GM12891 (cell line): Measurements from ENCODE around the gene EMB.
"Not testable (repeated sequence)": the region's sequence is repeated elsewhere in the genome, so short reads cannot be mapped to it uniquely, and the experiment has no call there.

Source experiments
- POLR2A ChIP-seq: IDR thresholded peaks from 2 replicates; pipeline ENCODE4 v1.6.1; 2011; ENCODE audit warnings: low read depth, low read length, control low read depth
- POLR2AphosphoS5 ChIP-seq: IDR thresholded peaks from 2 replicates; pipeline ENCODE4 v1.6.1; 2011; ENCODE audit warnings: low read depth, low read length, control low read depth
- POU2F2 ChIP-seq: IDR thresholded peaks from 2 replicates; pipeline ENCODE4 v1.6.1; 2011; ENCODE audit warnings: low read depth, mild to moderate bottlenecking, control low read depth, low read length, moderate library complexity
- SPI1 ChIP-seq: IDR thresholded peaks from 2 replicates; pipeline ENCODE4 v1.6.1; 2011; ENCODE audit warnings: low read depth, low read length, control low read depth
- TAF1 ChIP-seq: IDR thresholded peaks from 2 replicates; pipeline ENCODE4 v1.6.1; 2011; ENCODE audit warnings: low read depth, low read length, control low read depth

DNA sequence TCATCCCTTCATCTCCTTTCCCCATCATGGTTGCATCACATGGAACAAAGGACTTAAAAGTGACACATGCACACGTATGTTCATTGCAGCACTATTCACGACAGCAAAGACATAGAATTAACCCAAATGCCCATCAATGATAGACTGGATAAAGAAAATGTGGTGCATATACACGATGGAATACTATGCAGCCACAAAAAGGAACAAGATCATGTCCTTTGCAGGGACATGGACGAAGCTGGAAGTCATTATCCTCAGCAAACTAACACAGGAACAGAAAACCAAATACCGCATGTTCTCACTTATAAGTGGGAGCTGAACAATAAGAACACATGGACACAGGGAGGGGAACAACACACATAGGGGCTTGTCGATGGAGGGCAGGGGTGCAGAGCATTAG is 21.4 kb downstream of the EMB start:
- TF ChIP-seq POLR2A, POLR2AphosphoS5, TAF1, POU2F2, SPI1: not testable (repeated sequence)
